NCI-H510A treated with DMSO at 0.1 percent for 48 hours (cell line): ENCODE measurements around the gene SPACA1.
A peak's percentile ranks its signal among the peaks of the same experiment; 100 is the strongest.
"Not testable (repeated sequence)": the region's sequence is repeated elsewhere in the genome, so short reads cannot be mapped to it uniquely, and the experiment has no call there.

Experiments used
- DNase-seq: peaks from one replicate; lab custom pipeline; 2025; lab: John Stamatoyannopoulos, UW

Gene SPACA1, protein sequence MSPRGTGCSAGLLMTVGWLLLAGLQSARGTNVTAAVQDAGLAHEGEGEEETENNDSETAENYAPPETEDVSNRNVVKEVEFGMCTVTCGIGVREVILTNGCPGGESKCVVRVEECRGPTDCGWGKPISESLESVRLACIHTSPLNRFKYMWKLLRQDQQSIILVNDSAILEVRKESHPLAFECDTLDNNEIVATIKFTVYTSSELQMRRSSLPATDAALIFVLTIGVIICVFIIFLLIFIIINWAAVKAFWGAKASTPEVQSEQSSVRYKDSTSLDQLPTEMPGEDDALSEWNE

DNA sequence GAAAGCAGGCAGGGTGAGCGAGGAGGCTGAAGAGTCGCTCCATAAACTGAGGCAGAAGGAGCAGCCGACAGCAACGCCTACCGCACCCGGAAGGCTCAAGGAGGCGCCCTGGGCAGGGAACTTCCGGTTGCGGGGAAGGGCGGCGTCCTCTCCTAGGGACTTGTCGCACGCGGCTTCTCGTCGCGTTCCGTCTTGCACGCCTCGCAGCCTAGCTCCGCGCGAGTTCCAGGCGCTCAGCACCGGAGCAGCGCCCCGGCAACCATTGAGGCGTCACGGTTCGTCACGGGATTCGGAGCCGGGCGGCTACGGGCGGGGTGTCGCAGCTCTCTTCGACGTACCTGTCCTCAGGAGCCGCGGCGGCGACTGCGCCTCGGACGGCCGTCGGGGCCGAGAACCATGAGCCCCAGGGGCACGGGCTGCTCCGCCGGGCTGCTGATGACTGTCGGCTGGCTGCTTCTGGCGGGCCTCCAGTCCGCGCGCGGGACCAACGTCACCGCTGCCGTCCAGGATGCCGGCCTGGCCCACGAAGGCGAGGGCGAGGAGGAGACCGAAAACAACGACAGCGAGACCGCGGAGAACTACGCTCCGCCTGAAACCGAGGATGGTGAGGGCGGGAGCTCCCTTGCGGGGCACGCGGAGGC is at the start of gene SPACA1:
Gene SPACA1 (plus strand): TSS at position 332 of the 641 bp plus-strand sequence. CDS start 65 bp downstream, at position 397.
- DNase-seq, result no peak

DNA sequence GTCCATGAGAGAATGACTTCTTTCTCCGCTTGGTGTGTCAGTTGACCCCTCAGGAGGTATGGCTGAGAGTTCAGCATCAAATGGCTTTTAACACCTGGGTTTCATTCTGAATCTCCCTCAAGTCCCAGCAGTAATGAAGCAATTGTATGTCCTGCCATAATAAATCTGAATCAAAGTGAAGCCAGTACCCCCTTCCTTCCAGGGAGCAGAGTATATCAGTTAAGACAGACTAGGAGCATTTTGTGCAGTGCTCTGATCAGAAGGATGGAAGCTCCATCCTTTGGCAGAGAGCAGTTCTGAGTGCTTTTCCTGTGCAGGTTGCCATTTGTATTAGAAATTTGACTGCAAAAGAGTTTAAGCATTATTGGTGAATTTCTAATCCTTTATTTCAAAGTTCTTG is 46.9 kb upstream of the SPACA1 start:
- DNase-seq, result no peak

DNA sequence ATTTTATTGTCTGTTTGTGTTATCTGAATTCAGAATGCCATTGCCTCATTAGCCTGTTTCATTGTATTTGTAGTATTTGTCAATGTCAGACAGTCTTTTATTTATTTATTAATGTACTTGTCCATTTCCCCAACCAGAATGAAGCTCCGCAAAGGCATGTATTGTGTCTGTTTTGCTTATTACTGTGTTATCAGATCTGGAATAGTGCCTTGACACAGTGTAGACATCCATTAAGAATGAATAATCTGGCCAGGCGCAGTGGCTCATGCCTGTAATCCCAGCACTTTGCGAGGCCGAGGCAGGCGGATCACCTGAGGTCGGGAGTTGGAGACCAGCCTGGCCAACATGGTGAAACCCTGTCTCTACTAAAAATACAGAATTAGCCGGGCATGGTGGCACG is 46.4 kb upstream of the SPACA1 start:
- not testable (repeated sequence) for DNase-seq

DNA sequence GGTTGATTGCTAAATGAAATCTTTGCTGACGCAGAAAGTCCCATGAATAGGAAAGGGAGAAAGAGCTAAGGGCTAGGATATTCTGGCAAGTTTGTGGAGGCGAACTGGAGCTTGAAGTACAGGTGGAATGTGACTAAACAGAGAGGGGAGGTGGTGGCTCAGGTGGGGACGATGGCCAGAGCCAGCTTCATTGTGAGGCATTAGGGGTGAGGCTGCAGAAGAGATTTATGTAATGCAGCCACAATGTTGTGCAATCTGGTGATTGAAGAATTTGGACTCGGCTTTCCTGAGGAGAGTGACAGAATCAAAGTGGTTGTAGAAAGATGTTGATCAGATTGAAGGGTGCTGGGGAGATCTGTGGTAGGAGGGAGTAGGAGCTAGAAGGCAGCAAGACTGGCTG is 42.9 kb upstream of the SPACA1 start:
- no peak for DNase-seq

DNA sequence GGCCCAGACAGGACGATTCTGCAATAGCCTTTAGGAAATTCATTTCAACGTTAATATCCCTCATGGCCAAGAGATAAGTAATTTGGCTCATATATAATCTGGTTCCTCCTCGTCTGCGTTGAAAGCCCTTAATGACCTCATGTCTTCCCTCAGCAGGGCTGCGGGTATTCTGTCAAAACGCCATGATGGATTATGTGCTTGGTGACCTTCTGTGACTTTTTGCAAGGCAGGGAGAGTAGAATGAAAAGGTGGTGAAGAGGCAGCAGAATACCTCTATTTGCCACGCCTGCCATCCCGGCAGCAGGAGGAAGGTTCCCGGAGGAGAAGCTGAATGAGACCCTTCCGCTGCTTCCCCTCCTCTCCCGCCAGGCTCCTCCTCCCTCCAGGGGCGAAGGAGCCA is 41.1 kb upstream of the SPACA1 start:
- DNase-seq, result no peak

DNA sequence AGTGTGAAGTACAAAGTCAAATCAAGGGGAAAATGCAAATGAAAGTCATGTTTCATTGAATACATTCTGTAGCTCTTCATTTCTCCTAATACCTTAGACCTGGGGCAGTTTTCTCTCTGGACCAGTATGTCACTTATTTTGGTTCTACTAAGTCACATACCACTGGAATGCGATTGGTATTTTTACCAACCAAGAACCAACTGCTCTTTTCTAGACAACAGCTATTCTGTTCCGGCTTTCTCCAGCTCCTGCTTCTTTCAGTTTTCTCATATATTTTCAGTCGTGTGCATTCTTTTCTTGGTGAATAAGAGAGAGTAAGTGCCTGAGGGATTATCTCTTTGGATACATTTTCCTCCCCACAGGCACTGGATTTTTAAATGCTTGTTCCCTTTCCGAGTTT is 39.2 kb upstream of the SPACA1 start:
- no peak for DNase-seq

DNA sequence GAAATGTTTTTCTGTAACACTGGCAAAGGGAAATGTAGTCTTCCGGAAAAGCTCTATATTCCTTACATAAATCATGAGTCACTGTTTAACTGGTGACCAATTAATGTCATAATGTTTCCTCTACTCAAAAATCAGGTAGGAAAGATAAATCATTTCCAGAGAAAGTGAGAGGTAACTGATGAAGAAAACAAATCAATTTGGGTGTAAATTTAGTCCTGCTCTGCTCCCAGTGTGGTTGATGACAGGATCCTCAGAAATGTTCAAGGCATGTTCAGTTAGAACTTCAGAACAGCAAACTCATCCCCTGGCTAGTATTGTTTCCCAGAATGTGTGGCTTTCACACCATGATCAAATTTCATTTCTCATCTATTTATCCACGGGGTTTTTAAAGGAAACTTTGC is 38.8 kb upstream of the SPACA1 start:
- DNase-seq, result no peak

DNA sequence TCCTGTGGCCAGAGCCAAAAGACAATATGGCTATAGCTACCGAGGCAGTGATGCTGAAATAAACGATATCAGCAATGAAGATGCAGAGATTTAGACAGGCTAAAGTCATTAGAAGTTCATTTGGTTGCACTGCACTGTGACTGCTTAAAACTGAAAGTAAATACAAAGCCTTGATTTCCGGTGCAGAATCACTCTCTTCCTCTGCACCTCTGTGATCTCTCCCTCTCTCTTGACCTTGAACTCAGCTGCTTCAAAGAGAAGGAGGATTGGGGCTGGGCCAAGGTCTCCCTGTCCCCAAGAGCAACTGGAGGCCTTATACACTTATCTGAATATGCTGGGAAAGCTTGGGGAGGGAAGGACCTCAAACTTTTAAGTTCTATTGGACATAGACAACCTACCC is 34.6 kb upstream of the SPACA1 start:
- peak; percentile 16 for DNase-seq

DNA sequence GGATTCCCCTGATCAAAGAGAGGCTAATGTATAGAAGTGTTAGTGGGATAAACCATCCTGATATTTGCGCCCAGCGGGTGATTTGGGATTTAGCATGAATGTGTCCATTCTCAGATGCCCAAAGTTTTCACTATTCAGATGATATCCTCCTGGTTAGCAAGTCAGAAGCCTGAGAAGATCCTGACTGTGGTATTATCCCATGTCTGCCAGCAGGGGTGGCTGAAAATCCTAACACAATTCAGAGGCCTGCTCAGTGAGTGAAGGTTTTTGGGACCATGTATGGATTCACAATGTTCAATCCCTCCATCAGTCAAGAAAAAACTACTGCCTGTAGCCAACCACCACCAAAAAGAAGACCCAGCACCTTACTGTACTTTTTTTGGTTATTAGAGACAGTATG is 34.1 kb upstream of the SPACA1 start:
- no peak for DNase-seq

DNA sequence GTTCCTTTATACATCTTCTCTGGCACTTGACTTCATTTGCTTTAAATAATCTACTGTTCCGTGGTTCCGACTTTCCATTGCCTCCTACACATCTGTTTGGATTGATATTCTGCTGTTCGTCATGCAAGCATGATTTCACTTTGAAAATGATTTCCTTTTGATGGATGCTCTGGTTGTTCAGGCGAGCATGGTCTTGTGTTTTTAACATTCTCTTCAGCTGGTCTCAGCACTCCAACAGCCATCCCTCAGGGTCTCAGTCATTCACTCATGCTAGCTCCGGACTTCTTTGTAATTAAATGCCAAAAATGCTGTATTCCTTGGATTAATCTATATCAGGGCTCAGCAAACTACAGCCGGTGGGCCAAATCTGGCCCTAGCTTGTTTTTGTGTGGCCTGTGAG is 27.2 kb upstream of the SPACA1 start:
- no peak for DNase-seq

DNA sequence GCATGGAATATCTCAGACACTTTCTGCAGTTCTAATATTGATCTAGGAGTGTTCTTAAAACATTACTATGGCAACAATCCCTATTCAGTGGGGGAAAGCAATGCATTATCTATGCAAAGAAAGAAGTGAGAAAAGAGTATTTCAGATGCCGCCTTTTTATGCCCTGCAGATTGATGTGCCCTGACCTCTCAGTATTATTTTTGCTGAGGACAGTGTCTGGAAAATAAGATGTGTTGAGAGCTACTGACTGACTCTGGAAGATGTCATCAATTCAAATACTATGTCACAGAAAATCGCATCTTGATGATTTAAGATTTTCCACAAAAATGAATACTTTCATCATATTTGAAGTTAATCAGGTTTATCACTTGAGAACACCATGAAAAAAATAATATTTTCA is 22.9 kb upstream of the SPACA1 start:
- no peak for DNase-seq

DNA sequence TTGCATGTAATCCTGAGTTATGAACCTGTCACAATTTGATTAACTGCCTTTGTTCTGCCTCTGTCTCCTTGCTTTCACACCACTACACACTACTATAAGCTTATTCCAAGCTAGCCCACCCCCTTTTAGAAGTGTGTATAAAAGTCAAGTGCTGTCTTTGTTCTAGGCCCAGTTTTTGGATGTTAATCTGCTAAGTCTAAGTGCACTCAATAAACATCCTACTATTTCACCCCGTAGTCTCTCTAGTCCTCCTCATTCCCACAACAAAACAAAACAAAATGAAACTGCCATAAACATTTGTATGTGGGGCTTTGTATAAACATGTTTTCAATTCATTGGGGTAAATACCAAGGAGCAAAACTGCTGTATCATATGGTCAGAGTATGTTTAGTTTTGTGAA is 16.1 kb upstream of the SPACA1 start:
- no peak for DNase-seq

DNA sequence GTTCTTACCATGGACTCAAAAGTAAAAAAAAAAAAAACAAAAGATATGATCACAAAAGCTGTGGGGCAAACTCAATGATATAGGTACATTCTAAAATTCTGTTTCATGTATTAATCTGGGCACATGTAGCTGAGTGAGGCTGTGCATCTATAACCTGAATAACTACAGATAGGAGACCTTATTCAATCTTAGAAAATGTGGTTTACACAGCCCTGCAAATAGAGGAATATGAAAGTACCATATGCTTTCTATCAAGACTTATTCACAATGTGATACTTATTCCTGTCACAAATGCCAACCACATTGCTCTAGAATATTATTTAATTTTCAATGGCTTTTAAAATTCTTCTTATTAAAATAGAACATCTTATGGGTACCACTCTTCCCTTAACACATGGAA is 3.1 kb upstream of the SPACA1 start:
- no peak for DNase-seq

DNA sequence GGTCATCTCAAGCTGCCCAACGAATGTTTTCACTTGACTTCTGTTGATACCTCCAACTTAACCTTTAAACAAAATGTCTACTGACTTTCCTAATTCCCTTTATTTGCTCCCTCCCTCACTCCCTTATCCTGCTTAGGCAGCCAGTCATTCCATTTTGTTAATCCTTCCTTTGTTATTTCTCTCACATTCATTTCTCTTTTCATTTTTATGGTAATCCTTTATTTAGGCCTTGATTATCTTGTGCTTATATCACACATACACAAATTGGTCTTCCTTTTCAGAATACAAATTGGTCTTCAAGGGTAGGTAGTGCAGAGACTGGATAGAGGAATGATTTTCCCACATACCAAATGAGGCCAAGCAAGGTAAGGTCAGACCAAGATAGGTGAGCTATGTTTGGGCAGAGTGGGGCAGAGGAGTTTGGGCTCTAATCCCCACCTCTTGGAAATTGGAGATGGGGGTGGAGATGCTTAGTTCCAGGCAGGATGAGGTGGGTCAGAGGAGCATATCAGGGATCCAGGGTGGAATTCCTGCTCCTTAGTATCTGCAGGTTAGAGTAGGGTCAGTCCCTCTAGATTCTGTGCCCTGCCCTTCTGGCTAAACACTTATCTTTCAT is 2.0 kb upstream of the SPACA1 start:
- no peak for DNase-seq

DNA sequence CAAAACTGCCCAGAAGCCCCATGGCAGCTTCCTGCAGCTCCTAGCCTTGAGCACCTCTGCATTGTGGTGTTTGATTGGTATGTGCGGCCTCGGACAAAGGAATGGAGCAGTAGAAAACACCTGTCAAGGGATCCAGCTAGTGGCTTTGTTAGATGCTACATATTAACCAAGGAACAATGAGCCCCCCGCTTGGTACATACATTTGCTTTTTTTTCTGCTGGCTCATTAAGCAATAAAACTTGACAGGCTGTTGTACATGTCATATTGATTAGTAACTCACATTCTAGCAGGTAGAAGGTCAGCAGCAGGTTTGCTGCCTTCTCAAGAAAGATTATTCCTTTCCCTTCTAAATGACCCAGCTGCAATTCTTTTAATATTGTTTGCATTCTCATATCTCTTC is 937 bp downstream of the SPACA1 start:
- no peak for DNase-seq

DNA sequence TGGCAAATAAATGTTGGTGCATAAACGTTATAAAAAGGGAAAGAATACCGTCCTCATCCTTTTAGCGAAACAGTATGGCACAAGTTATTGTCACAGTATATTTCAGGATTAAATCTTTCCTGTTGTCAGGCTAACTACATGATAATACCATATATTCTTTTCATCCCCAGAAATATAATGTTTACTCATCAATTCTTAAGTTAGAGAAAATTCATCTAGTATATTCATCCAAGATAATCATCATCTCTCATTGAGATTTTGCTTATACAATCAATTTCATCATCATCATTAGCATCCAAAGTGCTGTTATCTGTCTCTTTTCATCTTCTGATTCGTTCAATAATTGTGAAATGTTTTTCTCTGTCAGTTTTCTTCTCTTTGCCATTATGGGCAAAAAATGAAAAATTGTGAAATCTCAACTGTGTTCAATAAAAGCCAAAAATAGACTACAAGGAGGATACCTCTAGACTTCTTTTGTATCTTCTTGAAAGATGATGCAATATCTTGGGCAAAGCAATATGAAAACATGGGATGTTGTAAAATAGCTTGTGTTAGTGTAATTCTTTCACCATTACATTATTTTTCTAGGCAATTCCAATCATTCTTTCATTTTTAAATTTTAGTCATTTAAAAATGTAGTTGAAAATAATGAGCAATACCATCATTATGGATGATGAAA is 2.6 kb downstream of the SPACA1 start:
- no peak for DNase-seq

DNA sequence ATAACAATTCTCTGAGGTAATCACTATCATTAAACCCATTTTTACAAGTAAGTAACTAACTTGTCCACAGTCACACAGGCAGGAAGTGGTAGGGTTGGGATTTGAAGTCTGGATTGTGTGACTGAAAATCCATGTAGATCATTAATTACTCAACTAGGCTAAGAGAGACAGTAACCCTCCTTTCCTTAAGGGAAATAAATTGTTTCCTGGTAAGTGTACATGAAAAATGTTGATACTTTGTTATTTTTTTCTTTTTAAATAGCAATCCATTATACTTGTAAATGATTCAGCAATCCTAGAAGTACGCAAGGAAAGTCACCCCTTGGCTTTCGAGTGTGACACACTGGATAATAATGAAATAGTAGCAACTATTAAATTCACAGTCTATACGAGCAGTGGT is 11.6 kb downstream of the SPACA1 start:
- no peak for DNase-seq

DNA sequence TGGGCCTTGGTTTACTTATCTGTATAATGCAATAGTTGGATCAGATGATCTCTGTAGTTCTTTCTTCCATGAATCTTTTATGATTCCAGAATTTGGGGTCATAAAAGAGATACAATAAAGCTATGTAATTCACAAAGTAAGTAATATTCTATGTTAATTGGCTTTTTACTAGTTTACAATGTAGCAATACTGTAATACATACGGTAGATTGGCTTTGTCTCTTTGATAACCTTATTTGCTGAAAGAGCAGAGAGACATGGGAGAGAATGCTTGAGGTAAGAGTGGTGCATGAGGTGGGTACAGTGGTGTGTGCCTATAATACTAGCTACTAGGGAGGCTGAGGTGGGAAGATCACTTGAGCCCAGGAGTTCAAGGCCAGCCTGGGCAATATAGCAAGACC is 14.7 kb downstream of the SPACA1 start:
- DNase-seq, result no peak

DNA sequence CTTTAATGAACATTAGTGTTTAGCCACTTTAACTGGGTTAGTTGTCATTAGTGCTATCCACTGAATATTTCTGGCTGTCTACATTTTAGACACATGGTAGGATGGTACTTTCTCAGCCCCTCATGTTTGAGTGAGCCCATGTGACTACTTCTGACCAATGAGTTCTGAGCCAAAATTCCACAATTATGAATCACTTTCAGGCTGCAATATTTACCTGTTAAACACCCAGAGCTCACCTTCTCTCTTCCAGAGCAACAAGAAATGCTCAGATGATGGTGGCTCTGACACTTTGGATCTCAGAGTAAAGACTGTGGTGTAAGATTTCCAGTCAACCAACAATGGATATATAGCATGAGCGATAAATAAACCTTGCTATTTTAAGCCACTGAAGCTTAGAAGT is 24.8 kb downstream of the SPACA1 start:
- DNase-seq, result no peak

DNA sequence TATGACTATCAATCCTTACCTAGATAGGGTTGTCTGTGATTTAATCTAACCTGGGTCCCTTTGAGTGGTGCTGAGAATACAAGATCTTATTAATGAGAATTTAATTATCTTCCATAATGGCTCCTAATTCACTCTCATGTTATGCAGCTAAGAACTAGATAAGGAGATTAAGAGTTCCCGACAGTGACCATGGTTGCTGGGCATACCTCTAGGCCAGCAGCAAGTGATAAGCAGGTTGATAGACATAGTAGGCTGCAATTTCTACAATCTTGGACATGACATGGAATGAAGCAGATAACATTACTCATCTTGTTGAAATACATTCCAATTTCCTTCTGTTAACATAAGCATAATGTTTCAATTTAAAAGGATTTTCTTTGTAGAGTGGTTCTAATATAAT is 27.1 kb downstream of the SPACA1 start:
- no peak for DNase-seq

DNA sequence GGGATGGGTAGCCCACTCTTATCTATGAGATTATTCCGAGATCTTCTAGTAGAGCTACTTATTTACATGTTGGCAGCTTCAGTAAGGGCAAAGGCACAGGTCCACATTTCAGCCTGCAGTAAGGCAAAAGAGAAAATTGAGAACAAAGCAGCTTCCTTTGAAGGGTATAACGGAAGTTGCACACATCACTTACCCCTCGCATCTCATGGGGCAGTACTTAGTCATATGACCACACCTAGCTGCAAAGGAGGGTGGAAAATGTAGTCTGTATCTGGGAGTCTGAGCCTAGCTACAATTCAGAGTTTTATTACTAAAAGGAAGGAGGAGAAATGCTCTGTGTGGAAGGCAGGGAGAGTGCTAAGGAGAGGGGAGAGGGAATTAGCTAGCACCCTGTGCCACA is 29.7 kb downstream of the SPACA1 start:
- DNase-seq, result no peak

DNA sequence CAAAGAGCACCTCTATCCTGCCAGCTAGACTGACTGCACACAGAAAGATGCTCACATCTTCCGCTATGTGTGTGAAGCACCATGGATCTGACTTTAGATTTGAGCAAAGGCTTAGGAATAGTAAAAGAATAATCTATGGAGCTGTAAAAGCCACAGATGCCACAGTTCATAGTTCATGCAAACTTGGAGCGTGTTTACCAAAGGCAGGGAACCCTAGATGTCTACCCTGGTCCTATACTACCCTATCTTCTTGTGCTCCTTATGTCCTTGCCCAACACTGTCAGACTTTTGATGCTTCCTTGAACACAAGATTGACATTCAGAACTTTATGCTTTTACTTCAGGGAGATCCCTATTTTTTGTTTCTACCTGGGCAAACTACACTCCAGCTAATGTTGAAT is 39.2 kb downstream of the SPACA1 start:
- DNase-seq, result no peak

DNA sequence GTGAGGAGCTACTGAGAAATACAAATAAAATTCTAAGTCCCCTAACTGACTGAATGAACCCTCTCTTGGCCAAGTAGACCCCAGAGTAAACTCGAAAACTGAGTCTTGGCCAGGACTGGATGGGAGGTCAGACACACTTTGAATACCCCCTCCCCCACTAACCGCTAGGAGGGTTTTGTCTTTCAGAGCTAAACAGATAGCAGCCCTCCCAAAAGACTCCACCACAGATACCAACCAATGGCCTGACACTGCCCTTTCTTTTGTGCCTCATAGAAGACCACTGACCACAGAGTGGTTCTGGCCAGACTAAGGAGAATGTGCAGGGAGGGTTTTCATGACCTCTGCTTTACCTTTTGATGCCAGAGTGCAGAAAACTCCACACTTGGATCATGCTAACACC is 42.1 kb downstream of the SPACA1 start:
- DNase-seq, result no peak
